ENCODE measurements around the gene CELA1. TPM values are rescaled to one million over a fixed set of nuclear protein-coding genes. Genes with fewer than 3 reads are reported as not detected.

The CELA1 gene
- total RNA-seq, 2 donors from 2014 or later = not detected

DNA sequence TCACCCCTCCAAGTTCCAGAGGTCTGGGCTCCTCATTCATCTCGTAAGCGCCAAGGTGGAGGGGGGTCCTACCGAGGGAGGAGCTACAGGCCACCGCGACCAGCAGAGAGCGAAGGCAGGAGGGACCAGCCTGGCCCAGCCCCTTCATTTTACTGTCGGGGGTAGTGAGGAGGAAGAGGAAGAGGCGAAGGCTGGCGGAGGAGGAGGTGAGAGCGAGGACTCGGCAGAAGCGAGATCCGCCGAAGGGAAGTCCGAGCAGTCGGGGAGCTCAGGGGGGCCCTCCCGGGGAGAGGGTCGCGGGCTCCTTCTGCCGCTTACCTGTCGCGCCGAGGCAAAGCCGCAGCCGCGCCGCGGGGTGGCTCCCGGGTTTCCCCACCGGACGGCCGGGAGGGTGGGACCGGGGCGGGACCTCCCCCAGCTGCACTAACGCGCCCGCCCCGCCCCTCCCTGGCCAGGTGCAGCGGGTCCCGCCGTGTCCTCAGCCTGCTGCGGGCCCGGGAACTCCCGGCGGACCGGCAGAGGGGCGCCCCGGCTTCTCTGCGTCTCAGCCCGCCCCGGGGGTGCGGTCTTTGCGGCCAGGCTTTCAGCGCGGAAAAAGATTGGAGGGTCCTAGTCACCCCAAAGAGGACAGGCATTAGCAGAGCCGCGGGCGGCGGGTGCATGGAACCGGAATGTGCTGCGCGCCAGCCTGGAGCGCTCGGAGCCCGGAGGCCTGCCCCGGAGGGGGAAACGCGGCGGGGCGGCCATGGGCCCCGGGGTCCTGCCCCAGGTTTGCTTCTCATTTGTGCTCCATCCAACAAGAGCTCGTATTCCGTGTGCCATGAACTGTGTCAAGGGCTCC is 45.0 kb upstream of the CELA1 start, which contains the start of gene GALNT6:
Gene GALNT6, minus strand, starts transcription at position 124 of the 841 bp plus-strand sequence. CDS start 11,625 bp downstream, outside the sequence.
- TF ChIP-seq POLR2A (IDR thresholded peaks at IDR 0.05) (peak; percentile 28), CTCF (IDR thresholded peaks at IDR 0.05) (no peak), POLR2AphosphoS5 (IDR thresholded peaks at IDR 0.05) (no peak)
- intact Hi-C loops (cut with DNase I) = no loop called here
- Histone ChIP-seq H3K4me1 (replicated peaks) (no peaks in the 10 kb centered on the region), H3K4me3 (peak within 1 kb of the TSS; percentile 44 to 48), H3K27ac (no peak within 1 kb of the TSS), H3K36me3 (no peaks in the 10 kb centered on the region), H3K9me3 (no peaks in the 10 kb centered on the region), H3K27me3 (replicated peaks; ENCODE audit: insufficient read depth) (no peaks in the 10 kb centered on the region)
- peak; percentile 29 for DNase-seq (ENCODE audit: low spot score)
- WGBS = 2% methylated on average over 47 of the region's 73 CpGs

DNA sequence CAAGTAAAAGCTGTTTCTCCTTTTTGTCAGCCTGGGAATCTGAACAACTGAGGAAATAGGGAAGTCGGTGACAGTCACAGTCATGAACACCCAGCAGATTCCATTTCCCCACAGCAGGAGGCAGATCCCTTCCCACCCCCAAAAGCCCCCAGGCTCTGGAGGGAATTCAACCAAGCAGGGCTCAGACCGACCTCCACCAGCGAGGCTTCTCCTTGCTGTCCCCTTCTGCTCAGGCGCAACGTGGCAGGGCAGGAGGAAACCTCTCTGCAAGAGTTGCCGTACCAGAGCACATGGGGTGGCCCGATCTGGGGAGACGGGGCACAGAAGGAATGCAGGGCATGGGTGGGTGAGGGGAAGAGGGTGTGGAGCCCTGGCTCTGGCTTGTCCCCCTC is 44.4 kb upstream of the CELA1 start:
- 27% methylated on average over 8 of the region's 8 CpGs for WGBS
- intact Hi-C loops (cut with DNase I) = no loop called here
- no peaks in the 10 kb centered on the region for H3K4me1 ChIP-seq (replicated peaks)
- no peaks in the 10 kb centered on the region for H3K9me3 ChIP-seq
- TF ChIP-seq POLR2A (IDR thresholded peaks at IDR 0.05) (no peak), CTCF (IDR thresholded peaks at IDR 0.05) (no peak), POLR2AphosphoS5 (IDR thresholded peaks at IDR 0.05) (no peak)
- no peaks in the 10 kb centered on the region for H3K27me3 ChIP-seq (replicated peaks; ENCODE audit: insufficient read depth)
- H3K4me3 ChIP-seq = peak overlapping the region; percentile 44 to 48
- no peak for DNase-seq (ENCODE audit: low spot score)
- no peak overlapping the region for H3K27ac ChIP-seq
- no peaks in the 10 kb centered on the region for H3K36me3 ChIP-seq

GRCh38 chr12:51390457-51390856 is 44.0 kb upstream of the CELA1 start:
- intact Hi-C loops (cut with DNase I) = no loop called here
- H3K27me3 ChIP-seq (replicated peaks; ENCODE audit: insufficient read depth) = no peaks in the 10 kb centered on the region
- H3K4me1 ChIP-seq (replicated peaks) = no peaks in the 10 kb centered on the region
- H3K4me3 ChIP-seq = no peak overlapping the region
- WGBS = 81% methylated on average over 6 of the region's 6 CpGs
- H3K9me3 ChIP-seq = no peaks in the 10 kb centered on the region
- no peak overlapping the region for H3K27ac ChIP-seq
- TF ChIP-seq POLR2AphosphoS5 (IDR thresholded peaks at IDR 0.05) (no peak), POLR2A (IDR thresholded peaks at IDR 0.05) (no peak), CTCF (IDR thresholded peaks at IDR 0.05) (no peak)
- no peaks in the 10 kb centered on the region for H3K36me3 ChIP-seq
- DNase-seq (ENCODE audit: low spot score) = no peak

DNA sequence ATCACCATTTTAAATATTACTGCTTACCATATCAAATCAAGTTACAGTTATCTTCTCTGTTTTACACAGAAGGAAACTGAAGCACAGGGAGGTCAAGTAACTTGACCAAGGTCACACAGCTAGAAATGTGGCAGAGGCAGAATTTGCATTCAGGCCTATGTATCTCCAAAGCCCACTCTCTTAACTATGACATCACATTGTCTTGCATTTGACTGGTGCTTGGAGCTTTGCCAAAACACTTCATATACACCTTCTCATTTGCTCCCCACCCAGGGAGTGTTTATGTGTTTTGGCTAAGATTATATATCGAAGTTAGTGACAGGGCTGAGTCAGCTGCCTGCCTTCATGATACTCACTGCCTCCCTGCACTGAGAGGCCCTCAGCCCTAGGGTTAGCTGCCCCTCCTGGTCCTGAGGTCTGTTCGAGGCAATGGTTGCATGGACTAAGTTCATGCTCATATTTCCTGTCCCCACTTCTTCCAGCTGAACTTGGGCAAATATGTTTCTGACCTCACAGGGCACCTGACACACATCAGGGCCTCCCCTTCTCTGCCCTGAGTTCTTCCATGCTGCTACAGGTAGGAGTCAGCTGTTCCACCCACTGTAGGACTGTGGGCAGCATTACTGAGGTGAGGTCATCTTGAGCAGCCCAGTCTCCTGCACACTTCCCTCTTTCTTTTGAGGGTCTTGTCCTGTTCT is 43.0 kb upstream of the CELA1 start:
- 65% methylated on average over 2 of the region's 2 CpGs for WGBS
- intact Hi-C loops (cut with DNase I) = no loop called here
- H3K4me3 ChIP-seq = no peak overlapping the region
- H3K27ac ChIP-seq = no peak overlapping the region
- H3K4me1 ChIP-seq (replicated peaks) = no peaks in the 10 kb centered on the region
- H3K27me3 ChIP-seq (replicated peaks; ENCODE audit: insufficient read depth) = no peaks in the 10 kb centered on the region
- no peak for TF ChIP-seq CTCF (IDR thresholded peaks at IDR 0.05)
- TF ChIP-seq POLR2AphosphoS5 (IDR thresholded peaks at IDR 0.05) = no peak
- no peak for TF ChIP-seq POLR2A (IDR thresholded peaks at IDR 0.05)
- no peaks in the 10 kb centered on the region for H3K9me3 ChIP-seq
- DNase-seq (ENCODE audit: low spot score) = no peak
- no peaks in the 10 kb centered on the region for H3K36me3 ChIP-seq
